ENCODE results near the gene TRNP1. TPM values are rescaled to one million over a fixed set of nuclear protein-coding genes. Genes with fewer than 3 reads are reported as not detected.

Gene TRNP1
- total RNA-seq, 2 experiments from 2014 or later = not detected

DNA sequence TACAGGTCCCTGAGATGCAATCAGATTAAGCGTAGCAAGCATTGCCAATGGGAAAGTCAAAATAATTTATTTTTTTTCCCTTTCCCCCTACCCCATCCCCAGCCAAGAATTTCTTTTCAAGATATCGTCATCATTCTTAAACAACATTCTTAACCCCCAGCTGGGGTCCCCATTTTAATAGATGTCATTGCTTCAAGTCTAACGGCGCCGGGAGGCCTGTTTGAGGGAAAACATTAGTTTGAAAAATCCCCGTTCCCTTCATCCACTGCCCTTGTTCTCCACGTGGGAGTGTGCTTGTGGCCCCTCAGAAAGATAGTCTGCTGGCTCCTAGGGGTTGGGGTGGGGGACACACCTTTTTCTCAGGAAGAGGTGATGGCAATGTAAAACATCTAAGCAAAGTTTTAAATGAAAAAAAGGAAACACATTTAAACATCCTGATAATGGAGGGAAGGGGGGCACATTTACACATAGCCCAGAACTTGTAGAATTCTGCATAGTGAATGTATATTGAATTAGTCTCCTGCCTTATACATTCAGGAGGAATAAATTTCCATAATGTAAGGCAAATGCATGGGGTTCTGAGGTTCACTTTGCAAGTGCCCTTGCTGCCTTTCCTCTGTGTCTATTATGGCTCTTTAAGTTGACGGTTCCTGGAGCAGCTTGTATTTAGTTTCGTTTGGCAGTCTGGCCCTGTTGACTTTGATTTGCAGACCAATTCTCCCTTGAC is 6.8 kb downstream of the TRNP1 start:
- Mint-ChIP-seq H3K27me3 (peaks cover 37% of the 10 kb centered on the region), H3K4me1 (peaks cover 11% of the 10 kb centered on the region), H3K4me3 (no peak overlapping the region)

DNA sequence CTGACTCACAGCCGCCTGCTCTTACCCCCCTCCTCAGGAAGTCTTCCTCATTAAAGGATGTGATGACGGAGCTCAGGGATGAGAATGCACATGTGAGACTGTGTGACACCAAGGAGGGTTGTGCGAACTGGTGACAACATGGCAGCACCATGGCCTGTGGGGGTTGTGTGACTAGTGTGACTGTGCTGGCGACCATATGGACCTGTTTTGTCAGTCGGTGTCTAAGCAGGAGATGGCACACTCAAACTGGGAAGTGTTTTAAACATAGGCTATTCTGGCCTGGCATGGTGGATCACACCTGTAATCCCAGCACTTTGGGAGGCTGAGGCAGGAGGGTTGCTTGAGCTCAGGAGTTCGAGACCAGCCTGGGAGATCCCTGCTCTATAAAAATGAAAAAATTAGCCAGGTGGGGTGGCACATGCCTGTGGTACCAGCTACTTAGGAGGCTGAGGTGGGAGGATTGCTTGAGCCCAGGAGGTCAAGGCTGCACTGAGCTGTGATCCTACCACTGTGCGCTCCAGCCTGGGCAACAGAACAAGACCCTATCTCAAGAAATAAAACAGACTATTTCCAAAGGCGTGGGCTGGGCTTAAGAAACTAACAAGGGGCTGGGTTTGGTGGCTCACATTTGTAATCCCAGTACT is 7.4 kb downstream of the TRNP1 start:
- ATAC-seq (ENCODE audit: low read depth) = no peak

More for the DNA sequence above, 6.8 kb downstream of the TRNP1 start:
- DNase-seq = no peak
- Mint-ChIP-seq H3K27ac (no peak overlapping the region), H3K36me3 (no peaks in the 10 kb centered on the region), H3K9me3 (no peaks in the 10 kb centered on the region)
- POLR2A ChIA-PET = no interaction called here
- no peak for ATAC-seq (ENCODE audit: low read depth)

DNA sequence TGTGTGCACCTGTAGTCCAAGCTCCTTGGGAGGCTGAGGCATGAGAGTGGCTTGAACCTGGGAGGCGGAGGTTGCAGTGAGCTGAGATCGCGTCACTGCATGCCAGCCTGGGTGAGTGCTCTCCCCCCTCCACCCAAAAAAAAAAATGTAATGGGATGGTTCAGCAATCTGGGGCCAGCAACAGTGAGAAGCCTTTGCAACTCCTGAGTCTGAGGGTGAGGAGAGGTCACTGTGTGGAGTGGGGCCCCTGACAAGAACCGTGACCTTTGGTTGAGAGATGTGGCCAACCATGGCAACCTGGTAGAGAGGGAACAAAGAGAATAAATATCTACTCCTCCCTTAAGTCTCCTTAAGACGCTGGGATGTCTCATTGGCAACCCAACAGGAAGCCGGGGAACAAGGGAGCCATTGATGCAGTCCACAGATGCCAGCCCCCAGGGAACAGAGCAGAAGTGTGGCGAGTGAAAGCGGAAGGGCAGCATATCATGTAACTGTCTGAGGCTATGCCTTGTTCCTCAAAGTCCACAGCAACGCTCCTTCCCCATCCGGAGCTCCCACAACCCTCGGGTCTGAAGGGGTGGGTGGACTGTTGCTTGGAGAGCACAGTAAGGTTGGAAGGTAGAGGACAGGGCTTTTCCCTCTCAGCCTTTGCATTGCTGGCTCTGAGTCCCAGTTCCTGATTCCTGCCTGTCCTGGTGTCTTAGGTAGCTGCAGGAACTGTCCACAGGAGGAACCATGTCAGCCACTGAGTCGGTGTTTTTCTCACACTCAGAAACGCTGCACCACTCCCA is 8.3 kb downstream of the TRNP1 start:
- no peaks in the 10 kb centered on the region for H3K36me3 Mint-ChIP-seq
- H3K9me3 Mint-ChIP-seq = no peaks in the 10 kb centered on the region
- no peak for ATAC-seq (ENCODE audit: low read depth)
- peaks cover 25% of the 10 kb centered on the region for H3K27me3 Mint-ChIP-seq
- no peak overlapping the region for H3K27ac Mint-ChIP-seq
- peaks cover 11% of the 10 kb centered on the region for H3K4me1 Mint-ChIP-seq
- no peak overlapping the region for H3K4me3 Mint-ChIP-seq
- DNase-seq = no peak
- POLR2A ChIA-PET = interaction anchor here (0.6 to 0.7 kb wide), 2 partner anchors 39 to 94 kb away, joined by 3 to 4 read pairs; no protein-coding TSS in a partner anchor

More for the DNA sequence above, 7.4 kb downstream of the TRNP1 start:
- peaks cover 30% of the 10 kb centered on the region for H3K27me3 Mint-ChIP-seq
- no peak overlapping the region for H3K4me3 Mint-ChIP-seq
- H3K27ac Mint-ChIP-seq = no peak overlapping the region
- peaks cover 11% of the 10 kb centered on the region for H3K4me1 Mint-ChIP-seq
- no peak for DNase-seq
- H3K36me3 Mint-ChIP-seq = no peaks in the 10 kb centered on the region
- no peaks in the 10 kb centered on the region for H3K9me3 Mint-ChIP-seq
- POLR2A ChIA-PET = interaction anchor here (0.6 kb wide), 1 partner anchor 39 kb away, joined by 4 read pairs; no protein-coding TSS in a partner anchor

DNA sequence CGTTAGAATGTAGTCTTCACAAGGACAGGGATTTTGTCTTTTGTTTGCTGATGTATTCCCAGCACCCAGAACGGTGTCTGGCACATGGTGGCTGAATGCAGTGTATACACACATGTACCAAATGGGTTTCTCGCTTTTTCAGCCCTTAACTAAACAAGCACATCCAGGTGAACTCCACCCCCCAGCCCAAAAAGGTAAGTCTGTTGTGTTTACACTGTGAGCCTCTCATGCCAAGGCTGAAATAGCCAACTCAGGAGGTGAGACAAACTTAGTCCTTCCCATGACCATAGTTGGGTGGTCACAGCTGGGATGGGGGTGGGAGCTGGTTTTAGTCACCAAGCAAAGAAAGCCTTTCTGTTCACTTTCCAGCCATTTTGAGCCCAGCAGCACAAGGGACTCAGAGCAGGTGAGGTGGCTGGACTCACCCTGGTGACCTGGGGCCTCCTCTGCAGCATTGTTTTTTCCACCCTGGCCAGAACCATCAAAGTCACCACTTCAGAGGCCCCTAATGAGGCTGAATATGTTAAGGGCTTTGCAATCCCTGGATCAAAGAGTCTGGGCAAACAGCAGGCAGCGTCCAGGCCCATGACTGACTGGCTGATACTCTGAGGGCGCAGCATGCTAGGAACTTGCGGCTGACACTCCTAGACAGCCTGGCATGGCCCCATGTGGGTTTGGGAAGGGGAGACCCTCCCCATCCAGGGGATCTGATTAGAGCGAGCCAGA is 10.4 kb downstream of the TRNP1 start:
- Mint-ChIP-seq H3K27ac (no peak overlapping the region), H3K4me1 (peaks cover 4% of the 10 kb centered on the region), H3K27me3 (peaks cover 17% of the 10 kb centered on the region), H3K36me3 (no peaks in the 10 kb centered on the region), H3K4me3 (no peak overlapping the region), H3K9me3 (no peaks in the 10 kb centered on the region)
- ATAC-seq (ENCODE audit: low read depth) = no peak
- POLR2A ChIA-PET = interaction anchor here (0.5 kb wide), 1 partner anchor 10 kb away, joined by 3 read pairs; no protein-coding TSS in a partner anchor
- no peak for DNase-seq

DNA sequence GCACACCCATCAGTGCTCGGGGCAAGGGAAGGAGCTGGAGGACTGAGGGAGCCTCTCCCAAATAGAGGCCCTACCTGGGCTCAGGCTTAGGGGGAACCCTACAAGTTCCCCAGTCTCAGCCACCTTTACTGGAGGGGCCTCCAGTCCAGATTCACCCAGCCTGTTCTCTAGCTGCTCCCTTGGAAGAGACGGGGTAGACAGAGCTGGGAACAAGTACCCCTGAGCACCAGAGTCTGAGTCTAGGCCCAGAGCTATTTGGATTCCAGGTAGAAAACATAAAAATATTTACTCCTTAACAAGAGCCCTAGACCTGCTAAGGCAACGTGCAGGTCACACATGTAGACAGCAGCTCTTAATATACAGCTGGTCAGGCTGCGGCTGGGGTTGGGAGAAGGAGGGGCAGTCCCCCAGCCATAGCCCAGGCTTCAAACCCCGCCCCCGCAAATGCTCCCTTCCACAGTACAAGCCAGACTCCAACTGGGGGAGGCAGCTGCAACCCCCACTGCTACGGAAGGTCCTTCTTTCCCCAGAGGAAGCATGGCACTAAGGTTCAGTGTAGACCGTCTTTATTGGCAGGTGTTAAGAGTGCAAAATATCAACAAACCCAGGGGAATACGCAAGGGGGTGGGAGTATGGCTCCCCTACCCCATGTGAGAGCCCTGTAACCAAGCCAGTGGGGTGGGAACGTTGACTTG is 11.1 kb downstream of the TRNP1 start:
- DNase-seq = no peak
- peaks cover 4% of the 10 kb centered on the region for H3K4me1 Mint-ChIP-seq
- ATAC-seq (ENCODE audit: low read depth) = no peak
- no peaks in the 10 kb centered on the region for H3K36me3 Mint-ChIP-seq
- no peak overlapping the region for H3K27ac Mint-ChIP-seq
- POLR2A ChIA-PET = interaction anchor here (0.5 kb wide), 1 partner anchor 10 kb away, joined by 3 read pairs; no protein-coding TSS in a partner anchor
- no peaks in the 10 kb centered on the region for H3K9me3 Mint-ChIP-seq
- H3K27me3 Mint-ChIP-seq = peaks cover 17% of the 10 kb centered on the region
- H3K4me3 Mint-ChIP-seq = no peak overlapping the region

DNA sequence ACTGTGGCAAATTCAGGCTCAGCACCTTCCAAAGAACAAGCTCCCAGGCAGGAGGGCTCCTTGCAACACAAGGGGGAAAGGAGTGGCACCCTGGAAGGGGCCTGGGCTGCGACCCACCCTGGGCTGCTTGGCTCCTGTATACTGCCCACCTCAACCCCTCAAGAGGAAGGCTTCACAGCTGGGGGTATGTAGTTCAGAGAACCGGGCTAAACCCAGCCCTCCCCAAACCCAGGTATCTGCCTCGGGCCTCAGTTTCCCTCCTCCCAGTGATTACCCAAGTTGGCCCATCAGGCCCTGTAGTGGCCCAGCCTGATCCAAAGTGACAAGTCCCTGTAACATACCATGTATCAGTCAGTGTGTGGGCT is 11.7 kb downstream of the TRNP1 start:
- no peaks in the 10 kb centered on the region for H3K36me3 Mint-ChIP-seq
- no peak overlapping the region for H3K4me3 Mint-ChIP-seq
- POLR2A ChIA-PET = no interaction called here
- DNase-seq = no peak
- no peak for ATAC-seq (ENCODE audit: low read depth)
- H3K9me3 Mint-ChIP-seq = no peaks in the 10 kb centered on the region
- H3K27me3 Mint-ChIP-seq = peaks cover 17% of the 10 kb centered on the region
- peaks cover 4% of the 10 kb centered on the region for H3K4me1 Mint-ChIP-seq
- H3K27ac Mint-ChIP-seq = no peak overlapping the region

DNA sequence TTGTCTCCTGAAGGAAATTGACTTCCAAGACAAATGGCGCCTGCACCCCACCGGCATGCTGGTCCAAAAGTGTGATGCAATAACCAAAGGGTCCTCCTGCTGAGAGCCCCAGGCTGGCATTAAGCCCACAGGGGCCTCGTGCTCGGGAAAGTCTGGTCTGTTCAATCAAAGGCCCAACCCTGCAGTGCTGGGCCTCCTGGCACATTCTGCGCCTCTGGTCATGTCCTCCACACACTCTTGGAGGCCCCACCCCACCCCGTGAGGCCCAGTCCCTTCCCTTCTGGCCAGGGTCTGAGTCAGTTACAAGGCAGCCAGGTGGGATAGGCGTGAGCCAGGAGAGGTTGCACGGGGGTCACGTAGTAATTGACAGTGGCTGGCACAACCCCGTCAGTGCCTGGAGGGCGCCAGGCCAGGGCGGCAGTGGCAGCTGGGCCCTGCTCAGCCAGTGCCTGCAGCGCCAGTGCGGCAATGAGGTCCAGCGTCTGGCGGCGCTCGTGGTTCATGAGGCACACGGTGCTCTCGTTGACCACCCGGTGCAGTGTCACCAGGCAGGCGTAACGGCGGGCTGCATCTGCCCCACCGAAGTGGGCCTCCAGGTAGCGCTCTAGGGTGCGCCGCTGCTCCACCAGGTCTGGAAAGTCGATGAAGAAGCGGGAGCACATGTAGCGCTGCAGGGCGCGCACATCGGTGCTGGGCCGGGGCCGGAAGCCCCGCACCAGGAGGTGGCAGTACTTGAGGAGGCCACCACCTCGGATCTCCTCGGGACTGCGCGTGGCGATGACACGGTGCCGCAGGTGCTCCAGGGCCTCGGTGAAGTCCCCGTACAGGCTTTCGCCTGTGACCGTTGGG is 12.4 kb downstream of the TRNP1 start:
- POLR2A ChIA-PET = no interaction called here
- Mint-ChIP-seq H3K4me1 (peaks cover 4% of the 10 kb centered on the region), H3K27ac (no peak overlapping the region), H3K9me3 (no peaks in the 10 kb centered on the region), H3K4me3 (no peak overlapping the region), H3K27me3 (peaks cover 15% of the 10 kb centered on the region), H3K36me3 (no peaks in the 10 kb centered on the region)
- DNase-seq (no peak), ATAC-seq (ENCODE audit: low read depth) (no peak)

DNA sequence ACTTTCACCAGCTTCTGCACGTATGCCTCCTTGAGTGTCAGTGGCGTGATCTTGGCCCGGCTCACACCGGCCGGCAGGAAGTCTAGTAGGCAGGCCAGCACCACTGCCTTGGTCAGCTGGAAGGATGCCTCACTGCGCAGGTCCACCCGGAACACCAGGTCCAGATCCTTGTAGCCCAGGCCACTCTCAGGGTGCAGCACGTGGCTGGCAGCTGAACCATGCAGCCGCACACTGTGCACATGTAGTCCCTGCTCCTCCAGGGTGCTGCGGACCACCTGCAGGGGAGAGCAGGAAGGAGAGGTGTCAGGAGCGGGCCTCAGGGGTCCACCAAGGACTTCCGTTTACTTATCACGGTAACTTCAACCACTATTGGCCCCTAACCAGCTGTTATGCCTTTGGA is 13.2 kb downstream of the TRNP1 start:
- peaks cover 3% of the 10 kb centered on the region for H3K4me1 Mint-ChIP-seq

DNA sequence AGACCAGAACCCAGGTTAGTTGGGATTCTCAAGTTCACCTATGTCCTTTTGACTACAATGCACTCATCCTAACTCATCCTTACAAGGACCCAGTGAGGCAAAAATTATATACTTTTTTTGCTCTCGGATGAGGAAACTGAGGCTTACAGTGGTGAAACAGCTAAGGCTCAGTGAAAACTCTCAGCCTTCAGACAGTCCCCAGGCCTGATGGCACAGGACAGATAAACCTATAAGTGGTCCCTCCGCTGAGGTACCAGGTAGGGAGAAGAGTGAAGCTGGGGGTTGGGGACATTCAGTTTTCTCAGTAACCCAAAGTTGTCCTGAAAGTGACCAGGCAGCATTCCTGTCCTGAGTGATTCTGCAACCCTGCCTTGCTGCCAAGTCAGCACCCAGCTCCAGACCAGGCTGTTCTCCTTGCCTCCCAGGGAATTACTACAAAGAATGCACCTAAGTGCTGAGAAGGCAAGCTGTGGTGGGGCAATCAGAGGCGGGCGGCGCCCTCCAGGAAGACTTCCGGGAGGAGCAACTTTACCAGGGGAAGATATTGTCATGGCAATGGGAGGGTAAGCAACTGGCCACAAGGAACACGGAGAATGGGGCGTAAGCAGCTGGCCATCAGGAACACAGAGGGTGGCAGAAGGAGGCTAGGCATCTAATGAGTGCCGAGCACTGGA is 14.6 kb downstream of the TRNP1 start:
- DNase-seq = no peak
- Mint-ChIP-seq H3K36me3 (no peaks in the 10 kb centered on the region), H3K27ac (no peak overlapping the region), H3K4me3 (no peak overlapping the region), H3K9me3 (no peaks in the 10 kb centered on the region), H3K4me1 (peaks cover 4% of the 10 kb centered on the region), H3K27me3 (peaks cover 30% of the 10 kb centered on the region)
- ATAC-seq (ENCODE audit: low read depth) = no peak
- POLR2A ChIA-PET = no interaction called here

More for the DNA sequence above, 13.2 kb downstream of the TRNP1 start:
- no peaks in the 10 kb centered on the region for H3K9me3 Mint-ChIP-seq
- H3K27me3 Mint-ChIP-seq = peaks cover 21% of the 10 kb centered on the region
- H3K4me3 Mint-ChIP-seq = no peak overlapping the region
- no peak overlapping the region for H3K27ac Mint-ChIP-seq
- POLR2A ChIA-PET = no interaction called here
- no peak for ATAC-seq (ENCODE audit: low read depth)
- no peak for DNase-seq
- no peaks in the 10 kb centered on the region for H3K36me3 Mint-ChIP-seq

DNA sequence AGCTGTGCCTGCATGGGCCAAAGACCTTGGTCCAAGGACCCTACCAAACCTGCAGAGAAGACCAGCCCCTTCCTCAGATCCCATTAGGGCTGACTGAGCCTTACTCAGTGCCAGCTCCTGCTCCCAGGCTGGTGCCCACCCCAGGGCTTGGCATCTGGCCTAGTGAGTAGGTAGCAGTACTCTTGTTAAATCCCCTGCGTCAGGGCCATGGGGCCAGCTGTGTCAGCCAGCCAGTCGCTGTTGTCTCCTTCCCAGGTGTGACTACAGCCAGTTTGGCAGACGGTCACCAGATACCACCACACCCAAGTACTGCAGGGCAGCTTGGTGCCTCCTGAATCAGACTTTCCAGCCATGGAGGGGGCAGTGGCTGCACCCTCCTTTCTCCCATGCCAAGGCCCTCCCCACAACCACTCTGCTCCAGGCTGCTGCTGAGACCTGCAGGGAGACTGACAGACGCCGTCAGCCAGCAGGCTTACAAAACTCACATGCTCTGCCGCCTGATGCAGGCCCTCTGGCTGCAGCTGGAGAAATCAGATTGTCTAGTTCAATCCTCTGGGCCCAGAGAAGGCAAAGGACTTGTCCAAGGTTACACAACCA is 16.2 kb downstream of the TRNP1 start:
- POLR2A ChIA-PET = no interaction called here
- peaks cover 7% of the 10 kb centered on the region for H3K4me1 Mint-ChIP-seq

DNA sequence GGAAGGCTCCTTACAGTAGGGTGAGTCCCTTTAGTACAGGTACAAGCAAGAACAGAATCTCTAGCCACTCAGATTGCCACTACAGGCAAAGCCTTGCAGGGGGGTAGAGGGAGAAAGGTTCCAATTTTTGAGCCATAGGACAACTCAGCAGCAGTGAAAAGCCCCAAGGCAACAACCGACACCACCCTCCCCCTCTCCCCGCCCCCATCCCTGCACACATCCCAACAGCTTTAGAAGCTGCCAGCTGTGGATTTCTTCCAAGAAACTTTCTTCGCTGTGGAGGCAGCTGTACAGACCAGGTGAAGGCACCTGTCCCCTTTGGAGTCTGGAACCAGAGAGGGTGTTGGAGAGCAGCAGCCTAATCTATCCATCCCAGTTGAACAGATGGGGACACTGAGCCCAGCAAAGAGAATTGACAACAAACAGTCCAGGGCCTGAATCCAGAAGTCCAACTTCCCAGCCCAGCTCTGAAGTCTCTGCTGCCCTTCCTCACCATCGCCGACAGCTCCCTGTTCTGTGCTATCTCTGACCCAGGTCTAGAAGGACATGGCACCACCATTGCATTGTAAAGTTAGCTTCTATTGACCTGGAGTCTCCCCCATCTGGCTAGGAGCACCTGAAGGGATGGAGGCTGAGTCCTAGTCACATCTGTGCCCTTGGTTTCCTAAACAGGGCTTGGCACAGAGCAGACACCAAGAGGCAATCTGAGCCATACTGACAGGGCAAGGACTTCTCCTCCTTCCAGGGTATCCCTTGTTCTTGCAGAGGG is 16.9 kb downstream of the TRNP1 start:
- POLR2A ChIA-PET = no interaction called here
- peaks cover 8% of the 10 kb centered on the region for H3K4me1 Mint-ChIP-seq
- no peak for DNase-seq
- H3K27ac Mint-ChIP-seq = no peak overlapping the region
- H3K4me3 Mint-ChIP-seq = no peak overlapping the region
- ATAC-seq (ENCODE audit: low read depth) = no peak
- H3K9me3 Mint-ChIP-seq = no peaks in the 10 kb centered on the region
- peaks cover 40% of the 10 kb centered on the region for H3K27me3 Mint-ChIP-seq
- no peaks in the 10 kb centered on the region for H3K36me3 Mint-ChIP-seq

More for the DNA sequence above, 16.2 kb downstream of the TRNP1 start:
- DNase-seq (no peak), ATAC-seq (ENCODE audit: low read depth) (no peak)
- H3K27me3 Mint-ChIP-seq = peaks cover 38% of the 10 kb centered on the region
- H3K36me3 Mint-ChIP-seq = no peaks in the 10 kb centered on the region
- H3K4me3 Mint-ChIP-seq = no peak overlapping the region
- no peaks in the 10 kb centered on the region for H3K9me3 Mint-ChIP-seq
- no peak overlapping the region for H3K27ac Mint-ChIP-seq

Data from activated naive CD8-positive, alpha-beta T cell treated with anti-CD3 and anti-CD28 coated beads, Interleukin-2, amount 10 ng/mL, durations not matched to agents 7 days and 5 days (primary cell).